ES-I3 (cell line): ENCODE measurements around the gene BASP1.

Experiments used
- H3K36me3 ChIP-seq: 2 replicates; pipeline ENCODE4 v1.6.1; 2013; ENCODE audit warnings: mild to moderate bottlenecking, low read length, control low read depth, moderate library complexity; ENCODE audit not compliant: insufficient read depth
- H3K4me1 ChIP-seq: 2 replicates; pipeline ENCODE4 v1.6.1; 2013; ENCODE audit warnings: mild to moderate bottlenecking, control low read depth, low read length; ENCODE audit not compliant: insufficient read depth
- H3K9ac ChIP-seq: 2 replicates; pipeline ENCODE4 v1.6.1; 2013; ENCODE audit warnings: low read depth, mild to moderate bottlenecking, low read length, moderate library complexity
- H3K9me3 ChIP-seq: 2 replicates; pipeline ENCODE4 v1.6.1; 2013; ENCODE audit warnings: mild to moderate bottlenecking, low read length, moderate library complexity; ENCODE audit not compliant: control insufficient read depth, insufficient read depth

Gene BASP1

GRCh38 chr5:17223367-17224185, 6.1 kb downstream of the BASP1 start:
- peaks cover 62% of the 10 kb centered on the region for H3K4me1 ChIP-seq
- no peak overlapping the region for H3K9ac ChIP-seq
- peaks cover 3% of the 10 kb centered on the region; the same call in 1 of the 2 replicates for H3K36me3 ChIP-seq
- no peaks in the 10 kb centered on the region for H3K9me3 ChIP-seq

GRCh38 chr5:17224858-17225511, 7.6 kb downstream of the BASP1 start:
- Histone ChIP-seq H3K36me3 (peaks cover 9% of the 10 kb centered on the region; the same call in 1 of the 2 replicates), H3K9ac (no peak overlapping the region; the same call in 1 of the 2 replicates), H3K9me3 (no peaks in the 10 kb centered on the region), H3K4me1 (peaks cover 61% of the 10 kb centered on the region)

GRCh38 chr5:17225520-17225919, 8.1 kb downstream of the BASP1 start:
- Histone ChIP-seq H3K9ac (no peak overlapping the region), H3K9me3 (no peaks in the 10 kb centered on the region), H3K36me3 (peaks cover 9% of the 10 kb centered on the region; the same call in 1 of the 2 replicates), H3K4me1 (peaks cover 56% of the 10 kb centered on the region)

- Histone ChIP-seq H3K4me1 (peaks cover 37% of the 10 kb centered on the region), H3K36me3 (peaks cover 16% of the 10 kb centered on the region; the same call in 1 of the 2 replicates), H3K9ac (no peak overlapping the region), H3K9me3 (no peaks in the 10 kb centered on the region)
Observed at GRCh38 chr5:17227868-17228267, 10.4 kb downstream of the BASP1 start.

- Histone ChIP-seq H3K4me1 (peaks cover 29% of the 10 kb centered on the region), H3K9ac (no peak overlapping the region), H3K9me3 (no peaks in the 10 kb centered on the region), H3K36me3 (peaks cover 18% of the 10 kb centered on the region; the same call in 1 of the 2 replicates)
Observed at GRCh38 chr5:17228821-17229291, 11.4 kb downstream of the BASP1 start.

GRCh38 chr5:17229313-17229712, 11.9 kb downstream of the BASP1 start:
- H3K9me3 ChIP-seq, result no peaks in the 10 kb centered on the region
- peaks cover 18% of the 10 kb centered on the region; the same call in 1 of the 2 replicates for H3K36me3 ChIP-seq
- H3K4me1 ChIP-seq, result peaks cover 24% of the 10 kb centered on the region
- no peak overlapping the region for H3K9ac ChIP-seq

- Histone ChIP-seq H3K9ac (no peak overlapping the region), H3K4me1 (peaks cover 16% of the 10 kb centered on the region), H3K9me3 (no peaks in the 10 kb centered on the region), H3K36me3 (peaks cover 18% of the 10 kb centered on the region; the same call in 1 of the 2 replicates)
Observed at GRCh38 chr5:17230191-17230590, 12.8 kb downstream of the BASP1 start.

GRCh38 chr5:17230808-17231525, 13.5 kb downstream of the BASP1 start:
- Histone ChIP-seq H3K36me3 (peaks cover 18% of the 10 kb centered on the region; the same call in 1 of the 2 replicates), H3K9ac (no peak overlapping the region), H3K9me3 (no peaks in the 10 kb centered on the region), H3K4me1 (peaks cover 16% of the 10 kb centered on the region)

- Histone ChIP-seq H3K36me3 (peaks cover 18% of the 10 kb centered on the region; the same call in 1 of the 2 replicates), H3K9me3 (no peaks in the 10 kb centered on the region), H3K4me1 (peaks cover 16% of the 10 kb centered on the region), H3K9ac (no peak overlapping the region)
Observed at GRCh38 chr5:17232405-17232804, 15.0 kb downstream of the BASP1 start.

- no peak overlapping the region for H3K9ac ChIP-seq
- no peaks in the 10 kb centered on the region for H3K9me3 ChIP-seq
- H3K4me1 ChIP-seq, result peaks cover 8% of the 10 kb centered on the region
- H3K36me3 ChIP-seq, result peaks cover 15% of the 10 kb centered on the region; the same call in 1 of the 2 replicates
Observed at GRCh38 chr5:17233488-17233887, 16.1 kb downstream of the BASP1 start.

GRCh38 chr5:17234374-17234773, 16.9 kb downstream of the BASP1 start:
- H3K36me3 ChIP-seq, result peaks cover 9% of the 10 kb centered on the region; the same call in 1 of the 2 replicates

GRCh38 chr5:17235731-17236330, 18.4 kb downstream of the BASP1 start:
- Histone ChIP-seq H3K9ac (no peak overlapping the region), H3K4me1 (no peaks in the 10 kb centered on the region)

More at GRCh38 chr5:17234374-17234773, 16.9 kb downstream of the BASP1 start:
- Histone ChIP-seq H3K4me1 (no peaks in the 10 kb centered on the region), H3K9ac (no peak overlapping the region), H3K9me3 (no peaks in the 10 kb centered on the region)

GRCh38 chr5:17238521-17239041, 21.1 kb downstream of the BASP1 start:
- Histone ChIP-seq H3K36me3 (no peaks in the 10 kb centered on the region), H3K9ac (no peak overlapping the region), H3K9me3 (no peaks in the 10 kb centered on the region), H3K4me1 (peaks cover 10% of the 10 kb centered on the region)

More at GRCh38 chr5:17235731-17236330, 18.4 kb downstream of the BASP1 start:
- no peaks in the 10 kb centered on the region for H3K9me3 ChIP-seq
- H3K36me3 ChIP-seq, result peaks cover 9% of the 10 kb centered on the region; the same call in 1 of the 2 replicates
